ENCODE data around the gene GUCY1A2. TPM values are rescaled to one million over a fixed set of nuclear protein-coding genes. Genes with fewer than 3 reads are reported as not detected.

GUCY1A2 gene
- total RNA-seq, 1 experiment from 2014 or later = 0.10 TPM

DNA sequence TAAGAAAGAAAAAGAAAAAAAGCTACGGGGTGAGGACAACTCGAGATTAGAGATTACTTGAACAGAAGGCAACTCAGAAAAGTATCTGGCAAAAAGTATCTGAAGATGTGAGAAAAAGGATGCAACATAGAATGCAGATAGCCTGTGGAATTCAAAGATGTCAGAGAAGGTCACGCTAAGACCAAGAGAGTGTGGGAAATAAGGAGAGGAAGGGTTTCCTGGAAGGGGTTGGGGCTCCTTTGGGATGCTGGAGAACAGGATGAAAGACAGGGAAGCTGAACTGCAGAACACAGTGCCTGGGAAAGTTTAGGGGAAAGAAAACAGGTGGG lies 1.2 kb downstream of the GUCY1A2 start (continued):
- TF ChIP-seq FOSL1 (IDR thresholded peaks at IDR 0.05; ENCODE audit: low read depth) = no peak
- TF ChIP-seq POLR2A (IDR thresholded peaks at IDR 0.05; ENCODE audit: borderline replicate concordance, extremely low read depth, insufficient read depth, insufficient read length) = no peak

DNA sequence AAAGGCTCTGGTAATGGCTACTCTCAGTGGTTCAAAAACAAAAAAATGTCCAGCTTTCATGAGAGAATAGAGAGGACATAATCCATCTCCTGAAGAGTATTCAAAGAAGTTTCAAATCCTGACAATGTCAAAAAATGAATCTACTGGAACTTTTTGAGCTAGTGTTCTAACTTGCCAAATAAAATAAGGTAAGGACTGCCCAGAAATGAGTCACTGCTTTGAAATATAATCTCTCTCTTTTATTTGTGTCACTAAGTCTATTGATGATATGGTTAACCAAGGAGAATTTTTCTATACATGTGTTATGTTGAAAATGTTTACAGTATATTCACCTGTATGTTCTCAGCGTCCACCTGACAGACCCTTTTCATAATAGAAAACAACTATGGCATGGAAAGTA lies 3.4 kb downstream of the GUCY1A2 start:
- intact Hi-C loops (cut with micrococcal nuclease) = no loop called here
- Histone ChIP-seq H3K4me1 (ENCODE audit: control insufficient read depth in 1 of 2, insufficient read depth in 2 of 2, low read length in 2 of 2) (no peaks in the 10 kb centered on the region), H3K4me2 (ENCODE audit: low read length) (no peak overlapping the region), H3K9me2 (ENCODE audit: insufficient read depth) (no peaks in the 10 kb centered on the region), H2AFZ (ENCODE audit: low read depth, low read length, poor library complexity, severe bottlenecking) (no peak overlapping the region), H3K27ac (ENCODE audit: low read depth, low read length) (no peak overlapping the region), H3K27me3 (ENCODE audit: insufficient read depth, low read length) (no peaks in the 10 kb centered on the region; the same call in 1 of the 2 replicates), H3K9me3 (ENCODE audit: control insufficient read depth in 1 of 2, insufficient read depth in 1 of 2, low read depth in 1 of 2, low read length in 2 of 2) (no peaks in the 10 kb centered on the region), H3K36me3 (ENCODE audit: control insufficient read depth in 1 of 2, insufficient read depth in 2 of 2, low read length in 2 of 2) (no peaks in the 10 kb centered on the region), H3K79me2 (ENCODE audit: insufficient read depth, low read length) (no peaks in the 10 kb centered on the region), H4K20me1 (ENCODE audit: insufficient read depth) (no peaks in the 10 kb centered on the region), H3K9ac (ENCODE audit: low read length) (no peak overlapping the region), H3K4me3 (replicated peaks in 1 of 2; ENCODE audit: low read depth in 1 of 2, low read length in 2 of 2) (no peak overlapping the region)
- ChIA-PET POLR2A (no interaction called here), CTCF (no interaction called here), RAD21 (ENCODE audit: low non-redundant PET in 1 of 2, low total read pairs in 2 of 2, uncharacterized antibody in 2 of 2, unreplicated experiment in 2 of 2) (no interaction called here)
- no peak for DNase-seq (ENCODE audit: low read depth, low spot score)
- ATAC-seq = no peak
- TF ChIP-seq FOSL1 (IDR thresholded peaks at IDR 0.05; ENCODE audit: low read depth) = no peak
- TF ChIP-seq TCF7L2 (IDR thresholded peaks at IDR 0.05; ENCODE audit: borderline replicate concordance, extremely low read depth, insufficient read depth, insufficient read length) = peak; percentile 32
- no TSS peak for BruUV-seq (replicated peaks)

DNA sequence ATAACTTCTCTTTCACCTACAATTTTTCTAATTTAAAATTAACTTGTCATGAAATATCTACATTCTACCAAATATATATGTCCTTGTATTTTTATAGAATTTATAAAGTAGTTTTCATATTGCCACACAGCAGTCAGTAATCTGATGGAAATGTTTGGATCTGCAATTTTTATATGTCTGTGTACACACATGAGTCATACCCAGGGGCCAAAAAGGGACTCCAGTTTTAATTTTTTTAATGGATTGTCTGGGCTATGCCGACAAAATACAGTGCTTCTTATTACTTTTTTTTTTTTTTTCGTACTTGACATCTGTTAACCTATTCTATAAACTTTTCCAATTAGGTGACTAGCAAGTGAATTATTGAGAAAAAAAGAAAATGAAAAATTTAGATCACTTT lies 6.3 kb downstream of the GUCY1A2 start:
- Histone ChIP-seq H2AFZ (ENCODE audit: low read depth, low read length, poor library complexity, severe bottlenecking) (no peak overlapping the region), H3K9me3 (ENCODE audit: control insufficient read depth in 1 of 2, insufficient read depth in 1 of 2, low read depth in 1 of 2, low read length in 2 of 2) (no peaks in the 10 kb centered on the region), H3K4me3 (replicated peaks in 1 of 2; ENCODE audit: low read depth in 1 of 2, low read length in 2 of 2) (no peak overlapping the region), H3K27ac (ENCODE audit: low read depth, low read length) (no peak overlapping the region), H3K27me3 (ENCODE audit: insufficient read depth, low read length) (no peaks in the 10 kb centered on the region; the same call in 1 of the 2 replicates), H4K20me1 (ENCODE audit: insufficient read depth) (no peaks in the 10 kb centered on the region), H3K4me2 (ENCODE audit: low read length) (no peak overlapping the region), H3K4me1 (ENCODE audit: control insufficient read depth in 1 of 2, insufficient read depth in 2 of 2, low read length in 2 of 2) (no peaks in the 10 kb centered on the region), H3K36me3 (ENCODE audit: control insufficient read depth in 1 of 2, insufficient read depth in 2 of 2, low read length in 2 of 2) (no peaks in the 10 kb centered on the region), H3K79me2 (ENCODE audit: insufficient read depth, low read length) (no peaks in the 10 kb centered on the region), H3K9ac (ENCODE audit: low read length) (no peak overlapping the region), H3K9me2 (ENCODE audit: insufficient read depth) (no peaks in the 10 kb centered on the region)
- ChIA-PET RAD21 (ENCODE audit: low non-redundant PET in 1 of 2, low total read pairs in 2 of 2, uncharacterized antibody in 2 of 2, unreplicated experiment in 2 of 2) (no interaction called here), POLR2A (no interaction called here), CTCF (no interaction called here)
- intact Hi-C loops (cut with micrococcal nuclease) = no loop called here
- no peak for DNase-seq (ENCODE audit: low read depth, low spot score)
- BruUV-seq (replicated peaks) = no TSS peak
- no peak for ATAC-seq
- TF ChIP-seq ZNF274 (IDR thresholded peaks at IDR 0.05; ENCODE audit: low read depth, low read length) (no peak), POLR2AphosphoS5 (IDR thresholded peaks at IDR 0.05; ENCODE audit: low read depth, low read length) (no peak), EZH2 (IDR thresholded peaks at IDR 0.05) (no peak), YY1 (IDR thresholded peaks at IDR 0.05; ENCODE audit: extremely low read depth, insufficient replicate concordance, low read depth, low read length) (no peak), TCF7L2 (IDR thresholded peaks at IDR 0.05; ENCODE audit: borderline replicate concordance, extremely low read depth, insufficient read depth, insufficient read length) (no peak), EGR1 (IDR thresholded peaks at IDR 0.05; ENCODE audit: low read depth) (no peak), FOSL1 (IDR thresholded peaks at IDR 0.05; ENCODE audit: low read depth) (no peak), SRF (IDR thresholded peaks at IDR 0.05; ENCODE audit: low read depth) (no peak), JUND (IDR thresholded peaks at IDR 0.05) (no peak), RAD21 (IDR thresholded peaks at IDR 0.05; ENCODE audit: low read depth) (no peak), ZFX (IDR thresholded peaks at IDR 0.05) (no peak)
- TF ChIP-seq, protein P1, sequence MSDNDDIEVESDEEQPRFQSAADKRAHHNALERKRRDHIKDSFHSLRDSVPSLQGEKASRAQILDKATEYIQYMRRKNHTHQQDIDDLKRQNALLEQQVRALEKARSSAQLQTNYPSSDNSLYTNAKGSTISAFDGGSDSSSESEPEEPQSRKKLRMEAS (IDR thresholded peaks at IDR 0.05) = no peak
- TF ChIP-seq, protein P2, sequence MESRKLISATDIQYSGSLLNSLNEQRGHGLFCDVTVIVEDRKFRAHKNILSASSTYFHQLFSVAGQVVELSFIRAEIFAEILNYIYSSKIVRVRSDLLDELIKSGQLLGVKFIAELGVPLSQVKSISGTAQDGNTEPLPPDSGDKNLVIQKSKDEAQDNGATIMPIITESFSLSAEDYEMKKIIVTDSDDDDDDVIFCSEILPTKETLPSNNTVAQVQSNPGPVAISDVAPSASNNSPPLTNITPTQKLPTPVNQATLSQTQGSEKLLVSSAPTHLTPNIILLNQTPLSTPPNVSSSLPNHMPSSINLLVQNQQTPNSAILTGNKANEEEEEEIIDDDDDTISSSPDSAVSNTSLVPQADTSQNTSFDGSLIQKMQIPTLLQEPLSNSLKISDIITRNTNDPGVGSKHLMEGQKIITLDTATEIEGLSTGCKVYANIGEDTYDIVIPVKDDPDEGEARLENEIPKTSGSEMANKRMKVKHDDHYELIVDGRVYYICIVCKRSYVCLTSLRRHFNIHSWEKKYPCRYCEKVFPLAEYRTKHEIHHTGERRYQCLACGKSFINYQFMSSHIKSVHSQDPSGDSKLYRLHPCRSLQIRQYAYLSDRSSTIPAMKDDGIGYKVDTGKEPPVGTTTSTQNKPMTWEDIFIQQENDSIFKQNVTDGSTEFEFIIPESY (IDR thresholded peaks at IDR 0.05; ENCODE audit: extremely low read depth, insufficient replicate concordance, low read length) = no peak
- TF ChIP-seq, protein P3, sequence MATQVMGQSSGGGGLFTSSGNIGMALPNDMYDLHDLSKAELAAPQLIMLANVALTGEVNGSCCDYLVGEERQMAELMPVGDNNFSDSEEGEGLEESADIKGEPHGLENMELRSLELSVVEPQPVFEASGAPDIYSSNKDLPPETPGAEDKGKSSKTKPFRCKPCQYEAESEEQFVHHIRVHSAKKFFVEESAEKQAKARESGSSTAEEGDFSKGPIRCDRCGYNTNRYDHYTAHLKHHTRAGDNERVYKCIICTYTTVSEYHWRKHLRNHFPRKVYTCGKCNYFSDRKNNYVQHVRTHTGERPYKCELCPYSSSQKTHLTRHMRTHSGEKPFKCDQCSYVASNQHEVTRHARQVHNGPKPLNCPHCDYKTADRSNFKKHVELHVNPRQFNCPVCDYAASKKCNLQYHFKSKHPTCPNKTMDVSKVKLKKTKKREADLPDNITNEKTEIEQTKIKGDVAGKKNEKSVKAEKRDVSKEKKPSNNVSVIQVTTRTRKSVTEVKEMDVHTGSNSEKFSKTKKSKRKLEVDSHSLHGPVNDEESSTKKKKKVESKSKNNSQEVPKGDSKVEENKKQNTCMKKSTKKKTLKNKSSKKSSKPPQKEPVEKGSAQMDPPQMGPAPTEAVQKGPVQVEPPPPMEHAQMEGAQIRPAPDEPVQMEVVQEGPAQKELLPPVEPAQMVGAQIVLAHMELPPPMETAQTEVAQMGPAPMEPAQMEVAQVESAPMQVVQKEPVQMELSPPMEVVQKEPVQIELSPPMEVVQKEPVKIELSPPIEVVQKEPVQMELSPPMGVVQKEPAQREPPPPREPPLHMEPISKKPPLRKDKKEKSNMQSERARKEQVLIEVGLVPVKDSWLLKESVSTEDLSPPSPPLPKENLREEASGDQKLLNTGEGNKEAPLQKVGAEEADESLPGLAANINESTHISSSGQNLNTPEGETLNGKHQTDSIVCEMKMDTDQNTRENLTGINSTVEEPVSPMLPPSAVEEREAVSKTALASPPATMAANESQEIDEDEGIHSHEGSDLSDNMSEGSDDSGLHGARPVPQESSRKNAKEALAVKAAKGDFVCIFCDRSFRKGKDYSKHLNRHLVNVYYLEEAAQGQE (IDR thresholded peaks at IDR 0.05; ENCODE audit: low read depth) = no peak
